Measurements from ENCODE around the gene KMT5C.

GRCh38 chr19:55302318-55302703 lies 37.4 kb upstream of the KMT5C start:
- TF ChIP-seq CTCF (IDR thresholded peaks at IDR 0.05 in 2 of 3, conservative IDR thresholded peaks at IDR 0.05 in 1 of 3; ENCODE audit: control insufficient read depth in 2 of 3, extremely low read depth in 1 of 3, insufficient read depth in 1 of 3, low read depth in 3 of 3, low read length in 3 of 3), result no peak
- TF ChIP-seq RAD51 (IDR thresholded peaks at IDR 0.05), result no peak
- TF ChIP-seq HDAC2 (IDR thresholded peaks at IDR 0.05), result no peak
- no peak for TF ChIP-seq POLR2A (IDR thresholded peaks at IDR 0.05; ENCODE audit: low read depth, low read length)
- TF ChIP-seq CBFB (IDR thresholded peaks at IDR 0.05; ENCODE audit: low read depth), result no peak
- TF ChIP-seq PML (IDR thresholded peaks at IDR 0.05; ENCODE audit: low read length), result no peak
